Loucy (cell line): ENCODE results near the gene CNTNAP2.

Source experiments
- EZH2phosphoT487 ChIP-seq: fragments of 200-600 bp; IDR thresholded peaks from 2 replicates; pipeline ENCODE4 v1.6.1; 2018; ENCODE audit warnings: antibody characterized with exemption, mild to moderate bottlenecking, moderate library complexity, borderline replicate concordance
- TF ChIP-seq, protein P1 (sequence below): fragments of 200-600 bp; sonication (generic); conservative IDR thresholded peaks from 2 replicates; pipeline ENCODE4 v1.5.1; 2014; ENCODE audit warnings: mild to moderate bottlenecking, antibody characterized with exemption, low read length

DNA sequence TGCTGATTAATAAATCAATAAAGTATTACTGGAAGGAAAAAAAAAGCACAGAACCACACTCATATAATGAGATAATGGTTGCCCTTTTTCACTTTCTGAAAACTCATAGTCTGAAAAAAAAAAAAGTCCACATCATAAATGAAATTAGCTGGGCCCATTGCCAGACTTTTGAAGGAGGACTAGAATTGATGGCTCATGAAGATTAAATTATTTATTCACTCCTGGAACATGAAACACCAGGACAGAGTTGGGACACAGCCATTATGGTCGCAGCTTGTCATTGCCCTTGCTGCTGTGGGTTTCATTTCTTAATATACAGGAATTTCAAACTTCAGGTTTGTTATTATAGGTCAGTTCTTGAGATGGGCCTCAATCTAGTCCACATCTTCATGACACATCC lies 91.9 kb downstream of the CNTNAP2 start:
- TF ChIP-seq, protein P1, sequence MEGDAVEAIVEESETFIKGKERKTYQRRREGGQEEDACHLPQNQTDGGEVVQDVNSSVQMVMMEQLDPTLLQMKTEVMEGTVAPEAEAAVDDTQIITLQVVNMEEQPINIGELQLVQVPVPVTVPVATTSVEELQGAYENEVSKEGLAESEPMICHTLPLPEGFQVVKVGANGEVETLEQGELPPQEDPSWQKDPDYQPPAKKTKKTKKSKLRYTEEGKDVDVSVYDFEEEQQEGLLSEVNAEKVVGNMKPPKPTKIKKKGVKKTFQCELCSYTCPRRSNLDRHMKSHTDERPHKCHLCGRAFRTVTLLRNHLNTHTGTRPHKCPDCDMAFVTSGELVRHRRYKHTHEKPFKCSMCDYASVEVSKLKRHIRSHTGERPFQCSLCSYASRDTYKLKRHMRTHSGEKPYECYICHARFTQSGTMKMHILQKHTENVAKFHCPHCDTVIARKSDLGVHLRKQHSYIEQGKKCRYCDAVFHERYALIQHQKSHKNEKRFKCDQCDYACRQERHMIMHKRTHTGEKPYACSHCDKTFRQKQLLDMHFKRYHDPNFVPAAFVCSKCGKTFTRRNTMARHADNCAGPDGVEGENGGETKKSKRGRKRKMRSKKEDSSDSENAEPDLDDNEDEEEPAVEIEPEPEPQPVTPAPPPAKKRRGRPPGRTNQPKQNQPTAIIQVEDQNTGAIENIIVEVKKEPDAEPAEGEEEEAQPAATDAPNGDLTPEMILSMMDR: no peak
- no peak for TF ChIP-seq EZH2phosphoT487
